Measurements from ENCODE around the gene MGAT5. TPM values are rescaled to one million over a fixed set of nuclear protein-coding genes. Genes with fewer than 3 reads are reported as not detected.

The MGAT5 gene
- total RNA-seq, 2 experiments from 2014 or later: 60.8 to 68.0 TPM

- Histone ChIP-seq H3K27ac (ENCODE audit: low read depth, low read length, poor library complexity, severe bottlenecking) (peak overlapping the region; percentile 95), H3K4me3 (ENCODE audit: low read depth, low read length, poor library complexity, severe bottlenecking) (peak overlapping the region; percentile 51), H4K20me1 (ENCODE audit: insufficient read depth, low read length) (no peaks in the 10 kb centered on the region), H3K4me2 (ENCODE audit: low read length) (peak overlapping the region; percentile 91), H3K9me3 (ENCODE audit: low read length) (peaks cover 4% of the 10 kb centered on the region; the same call in 1 of the 2 replicates), H3K36me3 (ENCODE audit: insufficient read depth, low read length) (peaks cover 14% of the 10 kb centered on the region), H3K79me2 (ENCODE audit: insufficient read depth, low read depth, low read length) (peaks cover 73% of the 10 kb centered on the region; the same call in 1 of the 2 replicates), H3K4me1 (ENCODE audit: insufficient read depth, low read length, poor library complexity, severe bottlenecking) (peaks cover 59% of the 10 kb centered on the region), H3K9me2 (ENCODE audit: insufficient read depth, low read length) (no peaks in the 10 kb centered on the region), H2AFZ (ENCODE audit: low read length) (no peak overlapping the region; the same call in 1 of the 2 replicates)
- intact Hi-C loops (cut with micrococcal nuclease; ENCODE audit: unreplicated experiment): no loop called here
- no peak for TF ChIP-seq EZH2phosphoT487 (IDR thresholded peaks at IDR 0.05; ENCODE audit: borderline replicate concordance, low read depth, low read length)
- TF ChIP-seq CTCF (conservative IDR thresholded peaks at IDR 0.05; ENCODE audit: low read length): no peak
- DNase-seq (ENCODE audit: low spot score): peak; percentile 44
- BruUV-seq (replicated peaks): no TSS peak
- ChIA-PET CTCF (ENCODE audit: unreplicated experiment) (interaction anchor here (1.0 to 1.5 kb wide), 4 partner anchors 10 to 178 kb away, joined by 3 to 7 read pairs (median 6); partner anchors contain the start of gene MGAT5), POLR2A (interaction anchor here (0.8 to 1.6 kb wide), 10 partner anchors 9 to 182 kb away, joined by 3 to 7 read pairs (median 4); no protein-coding TSS in a partner anchor)
These were observed 19.3 kb upstream of the MGAT5 start for GRCh38 chr2:134234535-134234934.

DNA sequence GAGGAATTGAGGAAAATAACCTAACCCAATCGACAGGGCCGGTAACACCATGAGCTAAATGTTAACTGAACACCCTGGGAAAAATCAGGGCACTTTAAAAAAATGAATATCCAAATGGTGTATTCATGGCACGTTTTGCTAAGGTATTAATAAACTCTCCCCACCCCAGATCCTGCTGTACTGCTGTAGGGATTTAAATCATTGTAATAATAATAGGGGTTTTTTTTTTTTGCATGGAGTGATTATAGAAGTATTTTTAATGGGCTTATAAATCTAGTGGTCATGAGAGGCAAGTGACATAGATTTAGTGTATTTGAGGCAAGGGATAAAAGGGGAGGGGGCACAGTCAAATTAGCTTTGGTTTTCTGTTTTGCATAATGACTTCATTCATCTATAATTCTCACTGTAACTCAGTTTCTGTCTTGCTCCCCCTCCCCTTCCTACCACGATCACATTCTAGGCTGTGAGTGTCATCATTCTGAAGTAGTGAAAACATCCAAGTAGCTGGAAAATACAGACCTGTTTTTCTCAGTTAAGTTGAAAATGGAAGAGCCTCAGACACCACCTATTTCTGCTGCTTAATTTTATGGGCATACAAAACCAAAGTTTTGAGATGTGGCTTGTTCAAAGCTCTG, 18.2 kb upstream of the MGAT5 start:
- Histone ChIP-seq H3K27ac (ENCODE audit: low read depth, low read length, poor library complexity, severe bottlenecking) (peak overlapping the region; percentile 95), H3K79me2 (ENCODE audit: insufficient read depth, low read depth, low read length) (peaks cover 73% of the 10 kb centered on the region; the same call in 1 of the 2 replicates), H3K9me2 (ENCODE audit: insufficient read depth, low read length) (no peaks in the 10 kb centered on the region), H3K36me3 (ENCODE audit: insufficient read depth, low read length) (peaks cover 5% of the 10 kb centered on the region), H4K20me1 (ENCODE audit: insufficient read depth, low read length) (no peaks in the 10 kb centered on the region), H3K4me1 (ENCODE audit: insufficient read depth, low read length, poor library complexity, severe bottlenecking) (peaks cover 59% of the 10 kb centered on the region), H3K9me3 (ENCODE audit: low read length) (no peaks in the 10 kb centered on the region), H3K4me2 (ENCODE audit: low read length) (peak overlapping the region; percentile 91; the same call in 1 of the 2 replicates), H2AFZ (ENCODE audit: low read length) (no peak overlapping the region), H3K4me3 (ENCODE audit: low read depth, low read length, poor library complexity, severe bottlenecking) (no peak overlapping the region)
- CTCF ChIA-PET (ENCODE audit: unreplicated experiment): interaction anchor here (1.1 to 1.3 kb wide), 2 partner anchors 9 to 176 kb away, joined by 3 to 7 read pairs; no protein-coding TSS in a partner anchor
- no TSS peak for BruUV-seq (replicated peaks)
- TF ChIP-seq EZH2phosphoT487 (IDR thresholded peaks at IDR 0.05; ENCODE audit: borderline replicate concordance, low read depth, low read length) (no peak), CTCF (conservative IDR thresholded peaks at IDR 0.05; ENCODE audit: low read length) (no peak)
- POLR2A ChIA-PET: interaction anchor here (0.7 to 1.5 kb wide), 5 partner anchors 13 to 117 kb away, joined by 3 to 7 read pairs (median 4); no protein-coding TSS in a partner anchor
- no peak for DNase-seq (ENCODE audit: low spot score)
- intact Hi-C loops (cut with micrococcal nuclease; ENCODE audit: unreplicated experiment): no loop called here

GRCh38 chr2:134238371-134238770, 15.5 kb upstream of the MGAT5 start:
- no peak overlapping the region for H3K27ac ChIP-seq (ENCODE audit: low read depth, low read length, poor library complexity, severe bottlenecking)
- H3K4me1 ChIP-seq (ENCODE audit: insufficient read depth, low read length, poor library complexity, severe bottlenecking): peaks cover 39% of the 10 kb centered on the region
- H4K20me1 ChIP-seq (ENCODE audit: insufficient read depth, low read length): no peaks in the 10 kb centered on the region
- H3K4me2 ChIP-seq (ENCODE audit: low read length): no peak overlapping the region
- no peak overlapping the region for H2AFZ ChIP-seq (ENCODE audit: low read length)
- H3K36me3 ChIP-seq (ENCODE audit: insufficient read depth, low read length): peaks cover 5% of the 10 kb centered on the region
- peaks cover 53% of the 10 kb centered on the region; the same call in 1 of the 2 replicates for H3K79me2 ChIP-seq (ENCODE audit: insufficient read depth, low read depth, low read length)
- ChIA-PET POLR2A (no interaction called here), CTCF (ENCODE audit: unreplicated experiment) (no interaction called here)
- H3K9me2 ChIP-seq (ENCODE audit: insufficient read depth, low read length): no peaks in the 10 kb centered on the region
- BruUV-seq (replicated peaks): no TSS peak
- H3K4me3 ChIP-seq (ENCODE audit: low read depth, low read length, poor library complexity, severe bottlenecking): no peak overlapping the region
- TF ChIP-seq CTCF (conservative IDR thresholded peaks at IDR 0.05; ENCODE audit: low read length): no peak
- no peaks in the 10 kb centered on the region for H3K9me3 ChIP-seq (ENCODE audit: low read length)
- DNase-seq (ENCODE audit: low spot score): no peak
- intact Hi-C loops (cut with micrococcal nuclease; ENCODE audit: unreplicated experiment): no loop called here
